CD4-positive, alpha-beta T cell treated with Interleukin-17A for 1 hour (primary cell): ENCODE data around the gene LTB4R.

Source experiments
- DNase-seq: peaks from one replicate; pipeline ENCODE4 v3.0.0-alpha.2; 2020

Gene LTB4R

DNA sequence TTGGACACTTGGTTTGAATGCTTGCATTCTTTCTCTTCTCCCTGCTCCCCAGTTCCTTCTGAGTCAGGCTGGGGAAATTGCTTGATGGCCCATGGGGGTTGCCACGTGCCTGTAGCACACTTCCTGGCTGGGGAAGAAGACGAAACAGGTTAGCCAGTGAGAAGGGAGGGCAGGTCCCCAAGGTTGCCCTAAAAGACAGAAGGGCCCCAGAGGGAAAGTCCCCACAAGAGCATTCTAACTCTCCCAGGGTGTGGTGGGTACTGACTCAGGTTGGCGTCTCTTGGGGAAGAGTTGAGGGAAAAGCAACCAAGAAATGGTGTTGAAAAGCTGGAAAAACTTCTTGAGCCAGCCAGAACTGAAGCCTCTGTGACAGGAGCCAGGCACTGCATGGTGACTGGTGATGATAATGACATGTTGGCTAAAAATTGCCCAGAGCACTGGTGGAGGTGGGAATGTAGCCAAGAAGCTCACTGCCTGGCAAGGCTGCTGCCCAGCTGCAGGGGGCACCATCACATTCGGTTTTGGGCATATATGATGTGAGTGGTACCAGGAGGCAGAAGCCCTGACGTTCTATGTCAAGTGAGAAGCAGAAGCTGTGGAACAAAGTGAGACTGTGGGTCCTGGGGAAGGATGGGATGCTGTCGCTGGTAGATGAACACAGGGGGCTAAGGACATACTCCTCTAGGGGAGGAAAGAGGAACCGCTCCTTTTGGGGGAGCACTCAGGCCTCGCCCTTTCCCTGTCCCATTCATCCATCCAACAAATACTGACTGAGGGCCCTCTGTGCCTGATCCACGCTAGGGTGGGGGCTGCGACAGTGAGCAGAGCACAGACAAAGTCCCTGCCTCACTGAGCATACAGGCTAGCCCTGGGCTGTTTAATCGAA is 31.8 kb upstream of the LTB4R start:
- DNase-seq: peak; percentile 75

DNA sequence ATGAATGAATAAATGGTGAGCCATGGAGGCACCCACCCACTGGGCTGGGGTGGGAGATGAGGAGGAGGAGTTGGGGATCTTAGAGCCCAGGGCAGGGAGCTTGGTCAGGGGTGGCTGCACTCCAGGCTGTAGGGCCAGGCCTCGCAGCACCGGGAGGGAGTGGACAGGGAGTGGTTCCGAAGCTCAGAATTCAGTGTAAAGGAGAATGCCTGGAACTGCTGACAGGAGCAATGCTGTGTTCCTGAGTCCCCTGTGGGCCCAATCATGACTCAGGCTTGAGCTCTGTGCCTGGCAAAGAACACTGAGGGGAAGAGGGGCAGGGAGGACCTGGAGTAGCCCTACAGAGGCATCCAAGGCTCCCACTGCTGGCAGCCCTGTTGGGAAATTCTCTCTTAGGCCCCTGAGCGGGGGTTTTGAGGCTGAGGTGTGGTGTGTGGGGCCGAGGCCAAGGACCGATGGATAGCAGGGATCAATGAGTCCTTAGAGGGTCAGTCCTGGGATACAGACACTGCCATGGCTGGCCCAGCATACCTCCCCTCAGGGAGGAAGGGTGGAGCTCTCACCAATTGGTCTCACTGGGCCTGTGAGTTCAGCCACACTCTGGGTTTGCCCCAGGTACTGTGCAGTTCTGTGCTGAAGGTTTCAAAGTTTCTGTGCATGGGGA is 30.4 kb upstream of the LTB4R start:
- DNase-seq: no peak

DNA sequence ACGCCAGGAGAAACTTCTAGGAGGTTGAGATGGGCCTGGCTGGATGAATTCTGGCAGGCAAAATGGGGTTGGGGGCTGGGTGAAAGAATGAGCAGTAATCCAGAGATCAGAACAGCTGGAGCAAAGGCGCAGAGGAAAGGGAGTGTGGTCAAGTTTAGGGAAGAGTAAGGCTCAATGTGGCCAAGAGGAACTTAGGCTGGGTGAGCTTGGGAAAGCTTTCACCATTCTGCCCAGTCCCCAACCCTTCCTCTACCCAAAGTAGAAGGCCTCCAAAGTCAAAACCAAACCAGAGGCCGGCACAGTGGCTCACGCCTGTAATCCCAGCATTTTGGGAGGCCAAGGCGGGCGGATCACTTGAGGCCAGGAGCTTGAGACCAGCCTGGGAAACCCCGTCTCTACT is 29.7 kb upstream of the LTB4R start:
- DNase-seq: no peak

GRCh38 chr14:24282736-24283135 is 28.6 kb upstream of the LTB4R start:
- DNase-seq: no peak

DNA sequence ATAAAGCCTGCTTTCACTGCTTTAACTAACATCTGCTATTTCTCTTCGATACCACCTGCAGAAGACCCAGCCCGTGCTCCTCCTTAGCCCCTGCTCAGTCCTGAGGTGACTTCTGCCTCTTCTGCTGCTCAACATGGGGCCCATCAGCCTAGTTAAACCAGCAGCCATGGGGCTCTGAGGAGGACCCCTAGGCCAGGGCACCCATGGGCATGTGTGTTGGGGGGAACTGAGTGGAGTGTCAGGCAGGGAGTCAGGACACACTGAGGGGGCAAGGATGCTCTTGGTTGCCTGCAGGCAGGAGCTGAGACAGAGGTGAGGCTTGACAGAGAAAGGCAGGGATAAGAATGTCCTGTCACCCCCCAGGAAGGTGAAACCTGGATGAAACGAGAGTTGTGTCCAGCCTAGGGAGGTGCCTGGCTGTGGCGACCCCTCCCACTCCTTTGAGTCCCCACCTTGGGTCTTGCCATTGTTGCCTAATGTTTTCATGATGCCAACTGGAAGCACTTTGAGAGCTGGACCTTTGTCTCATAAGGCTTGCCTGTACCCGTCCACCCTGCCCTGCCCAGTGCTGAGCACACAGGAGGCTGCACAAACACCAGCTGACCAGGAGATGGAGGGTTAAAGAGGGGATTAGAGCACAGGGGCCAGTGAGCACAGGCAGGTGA is 27.4 kb upstream of the LTB4R start:
- no peak for DNase-seq

- no peak for DNase-seq
Observed at GRCh38 chr14:24284501-24285035, 26.7 kb upstream of the LTB4R start.

DNA sequence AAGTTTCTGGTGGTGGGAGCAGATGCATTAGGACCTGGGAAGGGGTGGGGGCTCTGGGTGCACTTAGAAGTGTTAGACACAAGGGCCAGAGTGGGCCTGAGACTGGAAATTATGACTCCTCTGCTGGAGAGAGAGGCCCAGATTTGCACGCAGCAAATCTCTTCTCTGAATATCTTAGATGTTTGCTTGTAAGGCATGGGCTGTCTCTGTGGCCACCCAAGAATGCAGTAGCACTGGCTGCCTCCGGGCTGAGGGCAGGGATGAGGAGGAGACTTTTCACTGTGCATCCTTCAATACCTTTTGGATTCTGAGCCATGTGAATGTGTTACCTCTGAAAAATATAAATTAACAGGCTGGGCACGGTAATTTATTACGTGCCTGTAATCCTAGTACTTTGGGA is 26.0 kb upstream of the LTB4R start:
- no peak for DNase-seq

- DNase-seq: no peak
Observed at GRCh38 chr14:24286996-24287395, 24.3 kb upstream of the LTB4R start.

- DNase-seq: no peak
Observed at GRCh38 chr14:24289649-24290280, 21.5 kb upstream of the LTB4R start.

- no peak for DNase-seq
Observed at GRCh38 chr14:24290746-24291145, 20.6 kb upstream of the LTB4R start.

GRCh38 chr14:24291446-24292117 is 19.7 kb upstream of the LTB4R start:
- no peak for DNase-seq

DNA sequence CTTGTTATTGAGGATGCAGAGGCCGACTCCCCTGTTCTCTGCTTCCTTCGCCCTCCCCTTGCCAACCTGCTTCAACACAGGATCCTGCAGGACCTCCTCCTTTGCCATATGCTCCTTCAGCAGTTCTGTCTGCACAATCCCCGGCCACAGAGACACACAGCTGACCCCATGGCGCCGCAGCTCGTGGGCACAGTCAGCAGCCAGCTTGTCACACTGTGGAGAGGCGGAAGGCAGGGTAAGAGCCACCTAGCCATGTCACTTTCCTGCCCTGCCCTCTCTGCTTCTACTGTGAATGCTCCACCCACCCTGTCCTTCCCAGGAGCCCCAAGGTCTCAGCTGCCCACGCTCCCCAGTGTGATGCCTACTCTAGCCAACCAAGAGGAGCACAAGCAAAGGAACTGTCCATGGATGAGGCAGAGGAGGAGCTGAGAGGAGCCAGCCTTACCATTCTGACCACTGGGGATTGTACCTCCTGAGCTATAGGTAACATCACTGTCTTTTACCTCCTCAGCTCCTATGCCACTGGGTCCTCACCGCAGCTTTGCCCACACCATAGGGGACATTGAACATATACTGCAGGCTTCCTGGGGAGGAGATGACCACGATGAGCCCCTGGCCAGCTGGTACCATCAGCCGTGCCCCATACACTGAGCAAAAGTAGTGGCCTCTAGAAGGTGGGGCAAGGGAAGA is 19.0 kb upstream of the LTB4R start:
- DNase-seq: no peak

DNA sequence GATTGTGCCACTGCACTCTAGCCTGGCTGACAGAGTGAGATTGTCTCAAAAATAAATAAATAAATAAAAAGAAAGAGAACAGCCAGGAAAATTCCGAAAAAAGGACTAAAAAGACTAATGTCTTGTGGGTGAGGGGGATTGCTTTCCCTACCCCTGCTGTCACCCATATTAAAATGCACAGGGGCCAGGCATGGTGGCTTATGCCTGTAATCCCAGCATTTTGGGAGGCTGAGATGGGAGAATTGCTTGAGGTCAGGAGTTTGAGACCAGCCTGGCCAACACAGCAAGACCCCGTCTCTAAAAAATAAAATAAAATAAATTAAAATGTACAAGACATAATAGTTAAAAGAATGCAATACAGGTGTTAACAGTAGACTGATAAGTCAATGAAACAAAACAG is 17.8 kb upstream of the LTB4R start:
- DNase-seq: no peak

- DNase-seq: peak; percentile 83
Observed at GRCh38 chr14:24296341-24297157, 14.8 kb upstream of the LTB4R start.

GRCh38 chr14:24297190-24297964 is 13.9 kb upstream of the LTB4R start:
- no peak for DNase-seq

DNA sequence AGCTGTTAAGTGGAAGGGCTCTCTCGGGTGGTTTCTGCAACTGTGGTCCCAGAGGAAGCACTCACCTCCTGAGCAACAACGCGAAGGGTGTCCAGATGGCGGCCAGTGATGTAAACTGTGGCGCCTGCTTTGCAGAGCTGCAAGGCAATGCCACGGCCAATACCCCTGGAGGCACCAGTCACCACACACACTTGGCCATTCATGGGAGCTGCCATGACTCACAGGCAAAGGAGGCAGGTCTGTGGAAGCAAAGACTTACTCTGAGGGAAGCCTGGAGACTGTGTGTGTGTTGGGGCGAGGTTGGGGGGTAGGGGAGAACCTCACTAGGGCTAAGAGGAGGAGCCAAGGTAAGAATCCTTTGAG is 12.4 kb upstream of the LTB4R start:
- DNase-seq: no peak

- peak; percentile 92 for DNase-seq
Observed at GRCh38 chr14:24299255-24300191, 11.8 kb upstream of the LTB4R start, which contains the start of the genes DHRS1 and NOP9. DHRS1 (minus strand) TSS chr14:24299780; CDS start chr14:24299106, 674 bp downstream. NOP9 (plus strand) TSS chr14:24299850; CDS start chr14:24299955, 105 bp downstream.

- no peak for DNase-seq
Observed at GRCh38 chr14:24300326-24300980, 10.8 kb upstream of the LTB4R start.
